ENCODE measurements around the gene COMT. TPM values are rescaled to one million over a fixed set of nuclear protein-coding genes. Genes with fewer than 3 reads are reported as not detected.

Gene COMT
- total and polyA plus RNA-seq, 9 of the 15 experiments (the other 6 are each of a cell fraction or from before 2014, with no cell fraction given), result 12.5 to 351 (median 155) TPM

DNA sequence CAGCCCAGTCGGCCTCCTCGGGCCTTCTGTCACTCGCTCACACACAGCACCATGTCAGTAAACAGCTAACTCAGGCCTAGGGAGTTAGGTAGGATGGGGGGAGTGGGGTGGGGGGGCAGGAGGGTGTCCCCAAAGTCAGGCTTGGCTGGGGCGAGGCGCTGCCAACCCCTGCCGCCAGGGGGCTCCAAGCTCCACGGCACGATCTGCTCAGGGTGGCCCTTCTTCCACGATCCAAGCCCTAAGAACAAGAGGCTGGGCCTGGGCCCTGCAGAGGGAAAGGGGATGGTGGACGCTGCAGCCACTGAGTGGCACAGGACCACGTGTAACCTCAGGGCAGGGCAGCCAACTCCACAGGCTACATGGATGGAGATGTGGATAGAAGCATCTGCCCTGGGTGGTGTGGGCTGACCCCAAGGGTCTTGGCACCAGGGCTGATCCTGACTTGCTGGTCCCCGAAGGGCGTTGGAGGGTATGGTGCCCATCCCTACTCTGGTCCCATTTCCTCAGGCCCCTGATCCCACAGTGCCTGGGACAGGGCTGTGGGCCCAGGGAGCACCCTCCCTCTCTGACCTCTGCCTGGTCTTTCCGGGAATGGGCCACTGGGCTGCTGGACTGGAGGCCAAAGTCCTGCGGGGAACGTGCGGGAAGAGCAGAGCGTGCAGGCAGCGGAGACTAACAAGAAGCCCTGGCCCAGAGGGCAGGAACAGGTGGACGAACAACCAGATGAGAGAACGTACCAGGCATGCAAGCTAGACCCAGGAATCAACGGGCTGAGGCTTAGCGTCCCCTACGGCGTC, 29.1 kb downstream of the COMT start (continued):
- TF ChIP-seq NR2C1 (IDR thresholded peaks at IDR 0.05) (no peak), NR2C1 (tag; IDR thresholded peaks at IDR 0.05) (no peak), ZNF280A (IDR thresholded peaks at IDR 0.05; ENCODE audit: low read depth, partially characterized antibody) (no peak), FOXM1 (IDR thresholded peaks at IDR 0.05; ENCODE audit: low read depth) (no peak), FOXM1 (CRISPR knock-in tag; IDR thresholded peaks at IDR 0.05; ENCODE audit: low read depth) (no peak), CHCHD3 (CRISPR knock-in tag; IDR thresholded peaks at IDR 0.05) (no peak), ZNF212 (CRISPR knock-in tag; IDR thresholded peaks at IDR 0.05) (peak; percentile 70), ZNF655 (CRISPR knock-in tag; IDR thresholded peaks at IDR 0.05) (no peak), KDM5B (IDR thresholded peaks at IDR 0.05; ENCODE audit: insufficient replicate concordance, low read depth, low read length) (no peak), TAL1 (IDR thresholded peaks at IDR 0.05) (peak; percentile 2; the same call in 1 of the 2 replicates), ZNF830 (CRISPR knock-in tag; IDR thresholded peaks at IDR 0.05) (no peak), ELF2 (CRISPR knock-in tag; IDR thresholded peaks at IDR 0.05) (0 out of 2 replicates have a peak, but pooled peaks have one; percentile 58), ARID1B (IDR thresholded peaks at IDR 0.05) (peak; percentile 35; the same call in 1 of the 2 replicates), RBM34 (IDR thresholded peaks at IDR 0.05; ENCODE audit: borderline replicate concordance, insufficient read depth, low read length) (no peak)
- TF ChIP-seq, protein P1, sequence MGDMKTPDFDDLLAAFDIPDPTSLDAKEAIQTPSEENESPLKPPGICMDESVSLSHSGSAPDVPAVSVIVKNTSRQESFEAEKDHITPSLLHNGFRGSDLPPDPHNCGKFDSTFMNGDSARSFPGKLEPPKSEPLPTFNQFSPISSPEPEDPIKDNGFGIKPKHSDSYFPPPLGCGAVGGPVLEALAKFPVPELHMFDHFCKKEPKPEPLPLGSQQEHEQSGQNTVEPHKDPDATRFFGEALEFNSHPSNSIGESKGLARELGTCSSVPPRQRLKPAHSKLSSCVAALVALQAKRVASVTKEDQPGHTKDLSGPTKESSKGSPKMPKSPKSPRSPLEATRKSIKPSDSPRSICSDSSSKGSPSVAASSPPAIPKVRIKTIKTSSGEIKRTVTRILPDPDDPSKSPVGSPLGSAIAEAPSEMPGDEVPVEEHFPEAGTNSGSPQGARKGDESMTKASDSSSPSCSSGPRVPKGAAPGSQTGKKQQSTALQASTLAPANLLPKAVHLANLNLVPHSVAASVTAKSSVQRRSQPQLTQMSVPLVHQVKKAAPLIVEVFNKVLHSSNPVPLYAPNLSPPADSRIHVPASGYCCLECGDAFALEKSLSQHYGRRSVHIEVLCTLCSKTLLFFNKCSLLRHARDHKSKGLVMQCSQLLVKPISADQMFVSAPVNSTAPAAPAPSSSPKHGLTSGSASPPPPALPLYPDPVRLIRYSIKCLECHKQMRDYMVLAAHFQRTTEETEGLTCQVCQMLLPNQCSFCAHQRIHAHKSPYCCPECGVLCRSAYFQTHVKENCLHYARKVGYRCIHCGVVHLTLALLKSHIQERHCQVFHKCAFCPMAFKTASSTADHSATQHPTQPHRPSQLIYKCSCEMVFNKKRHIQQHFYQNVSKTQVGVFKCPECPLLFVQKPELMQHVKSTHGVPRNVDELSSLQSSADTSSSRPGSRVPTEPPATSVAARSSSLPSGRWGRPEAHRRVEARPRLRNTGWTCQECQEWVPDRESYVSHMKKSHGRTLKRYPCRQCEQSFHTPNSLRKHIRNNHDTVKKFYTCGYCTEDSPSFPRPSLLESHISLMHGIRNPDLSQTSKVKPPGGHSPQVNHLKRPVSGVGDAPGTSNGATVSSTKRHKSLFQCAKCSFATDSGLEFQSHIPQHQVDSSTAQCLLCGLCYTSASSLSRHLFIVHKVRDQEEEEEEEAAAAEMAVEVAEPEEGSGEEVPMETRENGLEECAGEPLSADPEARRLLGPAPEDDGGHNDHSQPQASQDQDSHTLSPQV (IDR thresholded peaks at IDR 0.05), result no peak
- TF ChIP-seq, protein P2, sequence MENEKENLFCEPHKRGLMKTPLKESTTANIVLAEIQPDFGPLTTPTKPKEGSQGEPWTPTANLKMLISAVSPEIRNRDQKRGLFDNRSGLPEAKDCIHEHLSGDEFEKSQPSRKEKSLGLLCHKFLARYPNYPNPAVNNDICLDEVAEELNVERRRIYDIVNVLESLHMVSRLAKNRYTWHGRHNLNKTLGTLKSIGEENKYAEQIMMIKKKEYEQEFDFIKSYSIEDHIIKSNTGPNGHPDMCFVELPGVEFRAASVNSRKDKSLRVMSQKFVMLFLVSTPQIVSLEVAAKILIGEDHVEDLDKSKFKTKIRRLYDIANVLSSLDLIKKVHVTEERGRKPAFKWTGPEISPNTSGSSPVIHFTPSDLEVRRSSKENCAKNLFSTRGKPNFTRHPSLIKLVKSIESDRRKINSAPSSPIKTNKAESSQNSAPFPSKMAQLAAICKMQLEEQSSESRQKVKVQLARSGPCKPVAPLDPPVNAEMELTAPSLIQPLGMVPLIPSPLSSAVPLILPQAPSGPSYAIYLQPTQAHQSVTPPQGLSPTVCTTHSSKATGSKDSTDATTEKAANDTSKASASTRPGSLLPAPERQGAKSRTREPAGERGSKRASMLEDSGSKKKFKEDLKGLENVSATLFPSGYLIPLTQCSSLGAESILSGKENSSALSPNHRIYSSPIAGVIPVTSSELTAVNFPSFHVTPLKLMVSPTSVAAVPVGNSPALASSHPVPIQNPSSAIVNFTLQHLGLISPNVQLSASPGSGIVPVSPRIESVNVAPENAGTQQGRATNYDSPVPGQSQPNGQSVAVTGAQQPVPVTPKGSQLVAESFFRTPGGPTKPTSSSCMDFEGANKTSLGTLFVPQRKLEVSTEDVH (IDR thresholded peaks at IDR 0.05; ENCODE audit: low read depth, partially characterized antibody), result peak; percentile 70
